Renal pelvis (tissue), 3 donors: ENCODE data around the gene TOX2. TPM values are rescaled to one million over a fixed set of nuclear protein-coding genes. Genes with fewer than 3 reads are reported as not detected.

Experiments used
- polyA plus RNA-seq, 3 donors: library from polyadenylated mRNA; unstranded; fragments of 120-200 nt; gene quantifications; one replicate each; pipeline ENCODE4 v1.2.1, GENCODE V29; 2013; ENCODE audit not compliant: insufficient read length in 3 of 3

Gene TOX2
- polyA plus RNA-seq, 3 donors = 3.6 to 5.1 (median 3.7) TPM

Other genes with a start within 250 kb of the TOX2 start
- 10 to 100 TPM; 24.4 to 33.9 (median 33.3) TPM for gene MYBL2, start 247.7 kb upstream of the TOX2 start, polyA plus RNA-seq
- not detected for gene GTSF1L, start 187.8 kb upstream of the TOX2 start, polyA plus RNA-seq